ENCODE measurements around the gene FOXA1. TPM values are rescaled to one million over a fixed set of nuclear protein-coding genes. Genes with fewer than 3 reads are reported as not detected.

The FOXA1 gene
- total and polyA plus RNA-seq, 4 donors, result 8.0 to 37.5 (median 16.1) TPM

DNA sequence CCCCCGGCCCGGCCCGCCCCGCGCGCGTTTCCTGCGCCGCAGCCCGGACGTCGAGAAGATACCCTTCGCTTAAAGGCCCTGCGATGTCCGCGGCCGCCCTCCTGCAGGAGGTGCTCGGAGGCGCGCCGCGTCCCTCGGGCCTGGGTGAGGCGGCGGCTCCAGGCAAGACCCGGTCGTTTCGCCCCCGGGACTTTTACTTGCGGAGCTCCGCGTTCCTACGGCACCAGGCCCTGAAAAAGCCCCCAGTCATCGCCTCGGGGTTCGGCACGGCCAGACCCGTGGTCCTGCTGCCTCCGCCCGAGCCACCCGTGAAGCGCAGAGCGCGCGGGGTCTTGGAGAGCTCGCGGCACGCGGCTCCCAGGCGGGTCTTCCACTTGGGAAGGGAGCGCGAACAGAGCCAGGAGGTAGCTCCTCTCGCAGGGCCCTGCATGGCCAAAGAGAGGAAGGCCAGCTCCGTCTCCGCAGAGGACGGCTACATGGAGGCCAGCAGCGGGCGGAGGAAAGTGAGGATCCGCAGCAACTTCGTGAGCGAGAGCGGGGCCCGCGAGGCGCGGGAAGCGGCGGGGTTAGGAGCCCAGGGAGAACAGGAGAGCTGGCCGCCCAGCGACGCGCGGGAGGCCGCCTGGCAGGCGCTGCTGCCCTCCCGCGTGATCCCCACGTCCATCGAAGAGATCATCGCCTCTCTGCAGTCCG is 27.3 kb upstream of the FOXA1 start:
- DNase-seq (ENCODE audit: low spot score), result no peak
- Histone ChIP-seq H3K36me3 (ENCODE audit: control insufficient read depth in 4 of 4, insufficient read depth in 3 of 4, low read depth in 1 of 4, low read length in 3 of 4) (no peaks in the 10 kb centered on the region), H3K4me3 (ENCODE audit: low read depth in 1 of 3, low read length in 3 of 3) (no peak overlapping the region), H3K9me3 (ENCODE audit: control insufficient read depth in 4 of 4, low read length in 3 of 4) (no peaks in the 10 kb centered on the region), H3K9ac (ENCODE audit: low read depth in 1 of 2, low read length in 2 of 2) (no peak overlapping the region), H3K27ac (ENCODE audit: low read depth in 1 of 2, low read length in 2 of 2) (no peak overlapping the region), H3K27me3 (ENCODE audit: control insufficient read depth in 4 of 4, insufficient read depth in 4 of 4, low read length in 3 of 4) (no peaks in the 10 kb centered on the region), H3K4me1 (ENCODE audit: control insufficient read depth in 4 of 4, insufficient read depth in 4 of 4, low read length in 3 of 4) (no peaks in the 10 kb centered on the region)
- 64% methylated on average over 81 of the region's 81 CpGs for WGBS
- no peak for TF ChIP-seq HNF4G (IDR thresholded peaks at IDR 0.05)
- TF ChIP-seq JUND (IDR thresholded peaks at IDR 0.05), result no peak

GRCh38 chr14:37620856-37621255 is 25.8 kb upstream of the FOXA1 start:
- TF ChIP-seq MAX (IDR thresholded peaks at IDR 0.05) (no peak), TAF1 (conservative IDR thresholded peaks at IDR 0.05) (no peak), RAD21 (IDR thresholded peaks at IDR 0.05) (no peak), JUND (IDR thresholded peaks at IDR 0.05) (no peak), ATF3 (IDR thresholded peaks at IDR 0.05) (no peak), FOXA1 (IDR thresholded peaks at IDR 0.05) (no peak), ZBTB33 (IDR thresholded peaks at IDR 0.05) (no peak), EGR1 (IDR thresholded peaks at IDR 0.05; ENCODE audit: low read depth in 2 of 2) (no peak), HNF4G (IDR thresholded peaks at IDR 0.05) (no peak), NR2F2 (IDR thresholded peaks at IDR 0.05) (no peak), FOXA2 (IDR thresholded peaks at IDR 0.05) (no peak), RXRA (IDR thresholded peaks at IDR 0.05) (no peak), SP1 (IDR thresholded peaks at IDR 0.05) (no peak), HNF4A (conservative IDR thresholded peaks at IDR 0.05) (no peak), REST (IDR thresholded peaks at IDR 0.05) (no peak), YY1 (IDR thresholded peaks at IDR 0.05) (no peak), GABPA (IDR thresholded peaks at IDR 0.05 in 1 of 2, conservative IDR thresholded peaks at IDR 0.05 in 1 of 2) (no peak)
- TF ChIP-seq, protein P1, sequence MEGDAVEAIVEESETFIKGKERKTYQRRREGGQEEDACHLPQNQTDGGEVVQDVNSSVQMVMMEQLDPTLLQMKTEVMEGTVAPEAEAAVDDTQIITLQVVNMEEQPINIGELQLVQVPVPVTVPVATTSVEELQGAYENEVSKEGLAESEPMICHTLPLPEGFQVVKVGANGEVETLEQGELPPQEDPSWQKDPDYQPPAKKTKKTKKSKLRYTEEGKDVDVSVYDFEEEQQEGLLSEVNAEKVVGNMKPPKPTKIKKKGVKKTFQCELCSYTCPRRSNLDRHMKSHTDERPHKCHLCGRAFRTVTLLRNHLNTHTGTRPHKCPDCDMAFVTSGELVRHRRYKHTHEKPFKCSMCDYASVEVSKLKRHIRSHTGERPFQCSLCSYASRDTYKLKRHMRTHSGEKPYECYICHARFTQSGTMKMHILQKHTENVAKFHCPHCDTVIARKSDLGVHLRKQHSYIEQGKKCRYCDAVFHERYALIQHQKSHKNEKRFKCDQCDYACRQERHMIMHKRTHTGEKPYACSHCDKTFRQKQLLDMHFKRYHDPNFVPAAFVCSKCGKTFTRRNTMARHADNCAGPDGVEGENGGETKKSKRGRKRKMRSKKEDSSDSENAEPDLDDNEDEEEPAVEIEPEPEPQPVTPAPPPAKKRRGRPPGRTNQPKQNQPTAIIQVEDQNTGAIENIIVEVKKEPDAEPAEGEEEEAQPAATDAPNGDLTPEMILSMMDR (IDR thresholded peaks at IDR 0.05; ENCODE audit: low read depth, low read length, missing input control), result no peak
- Histone ChIP-seq H3K36me3 (ENCODE audit: control insufficient read depth in 4 of 4, insufficient read depth in 3 of 4, low read depth in 1 of 4, low read length in 3 of 4) (no peaks in the 10 kb centered on the region), H3K27me3 (ENCODE audit: control insufficient read depth in 4 of 4, insufficient read depth in 4 of 4, low read length in 3 of 4) (no peaks in the 10 kb centered on the region), H3K4me1 (ENCODE audit: control insufficient read depth in 4 of 4, insufficient read depth in 4 of 4, low read length in 3 of 4) (no peaks in the 10 kb centered on the region), H3K27ac (ENCODE audit: low read depth in 1 of 2, low read length in 2 of 2) (no peak overlapping the region), H3K9ac (ENCODE audit: low read depth in 1 of 2, low read length in 2 of 2) (no peak overlapping the region), H3K9me3 (ENCODE audit: control insufficient read depth in 4 of 4, low read length in 3 of 4) (peaks cover 0 to 4% (median 4%) of the 10 kb centered on the region in 4 donors), H3K4me3 (ENCODE audit: low read depth in 1 of 3, low read length in 3 of 3) (no peak overlapping the region)
- DNase-seq (ENCODE audit: low spot score), result no peak

All from liver (tissue), 9 donors.